ENCODE measurements around the gene FAM234A.

Gene FAM234A

DNA sequence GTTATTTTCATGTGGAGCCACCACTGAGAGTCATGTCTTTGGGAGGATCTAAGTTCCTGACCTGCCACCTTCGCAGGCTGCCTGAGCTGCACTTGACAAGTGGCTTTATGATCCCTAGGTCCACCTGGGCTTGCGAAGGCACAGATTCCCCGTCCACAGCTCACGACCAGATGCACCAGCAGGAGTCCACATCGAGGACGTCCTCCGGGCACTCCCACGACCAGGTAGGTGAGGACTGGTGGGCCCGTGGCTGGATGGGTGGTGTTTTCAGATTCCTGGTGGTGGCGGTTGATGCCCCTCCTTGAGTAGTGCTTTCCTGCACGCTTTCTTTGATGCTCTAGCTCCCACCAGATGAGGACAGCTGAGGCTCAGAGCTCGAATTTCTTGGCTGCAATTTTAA lies 14.8 kb downstream of the FAM234A start:
- H3K23ac ChIP-seq (ENCODE audit: low read length), result no peak overlapping the region

DNA sequence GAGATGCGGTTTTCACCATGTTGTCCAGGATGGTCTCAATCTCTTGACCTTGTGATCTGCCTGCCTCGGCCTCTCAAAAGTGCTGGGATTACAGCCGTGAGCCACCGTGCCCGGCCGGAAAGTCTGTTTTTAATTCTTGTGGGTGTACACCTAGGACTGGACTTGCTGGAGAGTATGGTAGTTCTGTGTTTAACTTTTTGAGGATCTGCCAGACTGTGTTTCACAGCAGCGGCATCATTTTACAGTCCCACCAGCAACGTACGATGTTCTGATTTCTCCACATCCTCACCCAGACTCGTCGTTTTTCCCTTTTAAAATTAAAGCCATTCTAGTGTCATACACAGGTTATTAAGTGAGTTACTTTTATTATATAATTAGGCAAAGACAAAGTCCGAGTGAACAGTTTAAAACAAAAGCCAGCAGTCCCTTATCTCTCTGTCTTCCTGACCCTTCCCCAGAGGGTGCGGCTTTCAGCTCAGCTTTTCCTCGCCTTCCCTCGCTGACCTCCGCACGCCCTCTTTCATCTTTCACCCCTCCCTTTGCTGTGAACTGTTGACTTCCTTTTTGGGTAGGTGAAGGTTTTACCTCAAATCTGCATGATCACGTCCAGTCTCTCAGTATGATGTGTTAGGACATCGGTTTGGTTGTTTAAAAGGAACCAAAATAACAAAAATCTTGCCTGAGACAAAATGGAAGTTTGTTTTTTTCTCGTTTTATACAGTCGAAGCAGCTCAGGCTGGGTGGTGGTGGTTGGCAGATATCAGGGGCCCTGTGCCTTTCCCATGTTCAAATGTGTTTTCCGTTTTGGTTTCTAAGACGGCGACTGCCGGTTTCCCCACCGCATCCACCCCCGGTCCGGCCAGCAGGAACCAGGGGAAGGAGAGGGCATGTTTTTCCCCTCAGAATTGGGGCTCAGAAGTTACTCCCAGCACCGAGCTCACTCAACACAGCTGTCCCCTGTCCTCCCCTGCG lies 18.0 kb downstream of the FAM234A start:
- no peak overlapping the region for H3K4ac ChIP-seq (ENCODE audit: low read depth, low read length)
- H3K36me3 ChIP-seq (ENCODE audit: control insufficient read depth in 1 of 2, insufficient read depth in 2 of 2, low read length in 2 of 2), result peaks cover 9 to 12% of the 10 kb centered on the region in 2 experiments
- H2AK5ac ChIP-seq (ENCODE audit: low read length), result no peak overlapping the region
- no peak overlapping the region for H2BK12ac ChIP-seq (ENCODE audit: low read length)
- H3K14ac ChIP-seq (ENCODE audit: low read length), result no peak overlapping the region
- H4K12ac ChIP-seq (ENCODE audit: low read depth, low read length), result no peak overlapping the region
- H3K27ac ChIP-seq (ENCODE audit: low read depth, low read length), result no peak overlapping the region
- H3K23ac ChIP-seq (ENCODE audit: low read length), result no peak overlapping the region
- DNase-seq, result no peak
- no peak overlapping the region for H3K9ac ChIP-seq (ENCODE audit: low read length)
- no CpG with 5 or more reads among the region's 30 CpGs for WGBS (ENCODE audit: extremely low coverage, insufficient coverage, insufficient read length)
- peaks cover 0 to 3% of the 10 kb centered on the region in 2 experiments for H3K4me1 ChIP-seq (ENCODE audit: control insufficient read depth in 1 of 2, insufficient read depth in 2 of 2, low read length in 2 of 2)
- no peaks in the 10 kb centered on the region for H3K27me3 ChIP-seq (ENCODE audit: insufficient read depth, low read length)
- H3K18ac ChIP-seq (ENCODE audit: low read length), result no peak overlapping the region
- H3K4me3 ChIP-seq (ENCODE audit: low read depth, low read length), result no peak overlapping the region
- no peaks in the 10 kb centered on the region for H3K79me1 ChIP-seq (ENCODE audit: low read length)
- no peak overlapping the region for H2AFZ ChIP-seq (ENCODE audit: insufficient read depth, low read length, poor library complexity)
- H3K4me2 ChIP-seq (ENCODE audit: low read length), result no peak overlapping the region
- no peaks in the 10 kb centered on the region for H3K79me2 ChIP-seq (ENCODE audit: control insufficient read depth, insufficient read depth, low read length, poor library complexity)
- H4K8ac ChIP-seq (ENCODE audit: low read depth, low read length), result no peak overlapping the region
- H4K91ac ChIP-seq (ENCODE audit: low read depth, low read length), result no peak overlapping the region
- H3K9me3 ChIP-seq (ENCODE audit: insufficient read depth, low read depth, low read length), result no peaks in the 10 kb centered on the region
- H2BK5ac ChIP-seq (ENCODE audit: low read depth, low read length, poor library complexity), result no peak overlapping the region
- H2BK120ac ChIP-seq (ENCODE audit: insufficient read depth, low read length, poor library complexity), result no peak overlapping the region

More for the DNA sequence above, 14.8 kb downstream of the FAM234A start:
- Histone ChIP-seq H3K79me2 (ENCODE audit: control insufficient read depth, insufficient read depth, low read length, poor library complexity) (no peaks in the 10 kb centered on the region), H3K18ac (ENCODE audit: low read length) (no peak overlapping the region), H3K4ac (ENCODE audit: low read depth, low read length) (no peak overlapping the region), H3K27me3 (ENCODE audit: insufficient read depth, low read length) (no peaks in the 10 kb centered on the region), H4K12ac (ENCODE audit: low read depth, low read length) (no peak overlapping the region), H3K14ac (ENCODE audit: low read length) (no peak overlapping the region), H4K8ac (ENCODE audit: low read depth, low read length) (no peak overlapping the region), H3K9ac (ENCODE audit: low read length) (no peak overlapping the region), H2BK120ac (ENCODE audit: insufficient read depth, low read length, poor library complexity) (no peak overlapping the region), H2AFZ (ENCODE audit: insufficient read depth, low read length, poor library complexity) (no peak overlapping the region), H3K4me2 (ENCODE audit: low read length) (no peak overlapping the region), H3K79me1 (ENCODE audit: low read length) (no peaks in the 10 kb centered on the region), H2BK5ac (ENCODE audit: low read depth, low read length, poor library complexity) (no peak overlapping the region), H2BK12ac (ENCODE audit: low read length) (no peak overlapping the region), H3K4me3 (ENCODE audit: low read depth, low read length) (no peak overlapping the region), H3K9me3 (ENCODE audit: insufficient read depth, low read depth, low read length) (no peaks in the 10 kb centered on the region), H3K36me3 (ENCODE audit: control insufficient read depth in 1 of 2, insufficient read depth in 2 of 2, low read length in 2 of 2) (peaks cover 2 to 6% of the 10 kb centered on the region in 2 experiments), H3K4me1 (ENCODE audit: control insufficient read depth in 1 of 2, insufficient read depth in 2 of 2, low read length in 2 of 2) (peaks cover 0 to 3% of the 10 kb centered on the region in 2 experiments), H4K91ac (ENCODE audit: low read depth, low read length) (no peak overlapping the region), H3K27ac (ENCODE audit: low read depth, low read length) (no peak overlapping the region), H2AK5ac (ENCODE audit: low read length) (no peak overlapping the region)
- DNase-seq, result no peak
- no CpG with 5 or more reads among the region's 12 CpGs for WGBS (ENCODE audit: extremely low coverage, insufficient coverage, insufficient read length)

DNA sequence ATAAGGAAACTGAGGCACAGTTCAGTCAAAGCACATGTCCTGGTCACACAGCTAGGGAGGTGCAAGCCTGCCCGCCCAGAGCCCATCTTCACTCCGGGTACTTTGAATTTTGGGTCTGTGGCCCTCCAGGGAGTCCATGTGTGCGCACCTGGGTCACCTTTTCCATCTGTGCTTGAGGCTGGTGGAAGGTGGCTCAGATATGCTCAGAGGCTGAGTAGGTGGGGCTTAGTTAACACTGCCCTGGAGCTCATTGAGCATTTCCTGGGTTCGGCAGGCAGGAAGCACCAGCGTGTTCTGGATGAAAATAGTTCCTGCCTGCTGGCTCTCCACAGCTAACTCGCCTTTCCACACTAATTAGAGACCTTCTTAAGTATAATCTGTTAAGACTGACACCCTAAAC lies 19.2 kb downstream of the FAM234A start:
- Histone ChIP-seq H3K9ac (ENCODE audit: low read length) (no peak overlapping the region), H3K4me1 (ENCODE audit: control insufficient read depth in 1 of 2, insufficient read depth in 2 of 2, low read length in 2 of 2) (peaks cover 0 to 3% of the 10 kb centered on the region in 2 experiments), H3K23ac (ENCODE audit: low read length) (no peak overlapping the region), H3K27ac (ENCODE audit: low read depth, low read length) (no peak overlapping the region), H4K91ac (ENCODE audit: low read depth, low read length) (no peak overlapping the region), H2AFZ (ENCODE audit: insufficient read depth, low read length, poor library complexity) (no peak overlapping the region), H4K12ac (ENCODE audit: low read depth, low read length) (no peak overlapping the region), H3K4me2 (ENCODE audit: low read length) (no peak overlapping the region), H3K79me2 (ENCODE audit: control insufficient read depth, insufficient read depth, low read length, poor library complexity) (no peaks in the 10 kb centered on the region), H3K18ac (ENCODE audit: low read length) (no peak overlapping the region), H3K14ac (ENCODE audit: low read length) (no peak overlapping the region), H2BK12ac (ENCODE audit: low read length) (no peak overlapping the region), H2BK120ac (ENCODE audit: insufficient read depth, low read length, poor library complexity) (no peak overlapping the region), H3K36me3 (ENCODE audit: control insufficient read depth in 1 of 2, insufficient read depth in 2 of 2, low read length in 2 of 2) (peaks cover 9 to 12% of the 10 kb centered on the region in 2 experiments), H3K4ac (ENCODE audit: low read depth, low read length) (no peak overlapping the region), H3K79me1 (ENCODE audit: low read length) (no peaks in the 10 kb centered on the region), H2BK5ac (ENCODE audit: low read depth, low read length, poor library complexity) (no peak overlapping the region), H3K27me3 (ENCODE audit: insufficient read depth, low read length) (no peaks in the 10 kb centered on the region), H3K4me3 (ENCODE audit: low read depth, low read length) (no peak overlapping the region), H3K9me3 (ENCODE audit: insufficient read depth, low read depth, low read length) (no peaks in the 10 kb centered on the region), H2AK5ac (ENCODE audit: low read length) (no peak overlapping the region), H4K8ac (ENCODE audit: low read depth, low read length) (no peak overlapping the region)
- WGBS (ENCODE audit: extremely low coverage, insufficient coverage, insufficient read length), result no CpG with 5 or more reads among the region's 6 CpGs
- DNase-seq, result no peak

DNA sequence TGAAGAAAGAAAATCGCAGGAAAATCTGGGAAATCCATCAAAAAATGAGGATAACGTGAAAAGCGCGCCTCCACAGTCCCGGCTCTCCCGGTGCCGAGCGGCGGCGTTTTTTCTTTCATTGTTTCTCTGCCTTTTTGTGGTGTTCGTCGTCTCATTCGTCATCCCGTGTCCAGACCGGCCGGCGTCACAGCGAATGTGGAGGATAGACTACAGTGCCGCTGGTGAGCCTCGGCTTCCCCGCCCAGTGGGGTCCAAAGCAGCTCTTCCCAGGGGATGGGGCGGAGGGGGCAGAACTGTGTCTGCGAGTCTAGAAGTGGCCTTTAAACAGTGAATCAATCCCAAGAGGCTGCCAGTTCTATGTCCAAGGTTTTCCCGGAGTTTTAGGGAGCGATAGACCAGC lies 19.8 kb downstream of the FAM234A start:
- Histone ChIP-seq H3K4me3 (ENCODE audit: low read depth, low read length) (no peak overlapping the region), H3K9ac (ENCODE audit: low read length) (no peak overlapping the region), H3K4me1 (ENCODE audit: control insufficient read depth in 1 of 2, insufficient read depth in 2 of 2, low read length in 2 of 2) (peaks cover 0 to 3% of the 10 kb centered on the region in 2 experiments), H2AFZ (ENCODE audit: insufficient read depth, low read length, poor library complexity) (no peak overlapping the region), H3K4me2 (ENCODE audit: low read length) (no peak overlapping the region), H2AK5ac (ENCODE audit: low read length) (no peak overlapping the region), H3K79me1 (ENCODE audit: low read length) (no peaks in the 10 kb centered on the region), H3K14ac (ENCODE audit: low read length) (no peak overlapping the region), H2BK5ac (ENCODE audit: low read depth, low read length, poor library complexity) (no peak overlapping the region), H4K91ac (ENCODE audit: low read depth, low read length) (no peak overlapping the region), H3K27me3 (ENCODE audit: insufficient read depth, low read length) (no peaks in the 10 kb centered on the region), H3K36me3 (ENCODE audit: control insufficient read depth in 1 of 2, insufficient read depth in 2 of 2, low read length in 2 of 2) (peaks cover 9 to 12% of the 10 kb centered on the region in 2 experiments), H3K9me3 (ENCODE audit: insufficient read depth, low read depth, low read length) (no peaks in the 10 kb centered on the region), H4K8ac (ENCODE audit: low read depth, low read length) (no peak overlapping the region), H3K79me2 (ENCODE audit: control insufficient read depth, insufficient read depth, low read length, poor library complexity) (no peaks in the 10 kb centered on the region), H3K27ac (ENCODE audit: low read depth, low read length) (no peak overlapping the region), H4K12ac (ENCODE audit: low read depth, low read length) (no peak overlapping the region), H3K4ac (ENCODE audit: low read depth, low read length) (no peak overlapping the region), H3K23ac (ENCODE audit: low read length) (no peak overlapping the region), H2BK120ac (ENCODE audit: insufficient read depth, low read length, poor library complexity) (no peak overlapping the region), H2BK12ac (ENCODE audit: low read length) (no peak overlapping the region), H3K18ac (ENCODE audit: low read length) (no peak overlapping the region)
- no peak for DNase-seq
- no CpG with 5 or more reads among the region's 25 CpGs for WGBS (ENCODE audit: extremely low coverage, insufficient coverage, insufficient read length)
